H9 (cell line): Measurements from ENCODE around the gene RNGTT. TPM values are rescaled to one million over a fixed set of nuclear protein-coding genes. Genes with fewer than 3 reads are reported as not detected.

Source experiments
- DNase-seq: peaks from one replicate; pipeline ENCODE4 v3.0.0-alpha.2; 2017
- H2AFZ ChIP-seq: one replicate; pipeline ENCODE4 v1.6.1; 2013; ENCODE audit warnings: mild to moderate bottlenecking, low read length, control low read depth, moderate library complexity
- H2AK5ac ChIP-seq: 2 replicates; pipeline ENCODE4 v1.6.1; 2013; ENCODE audit warnings: low read length, control low read depth, mixed read lengths; ENCODE audit not compliant: insufficient read length
- H2BK120ac ChIP-seq: one replicate; pipeline ENCODE4 v1.6.1; 2013; ENCODE audit warnings: low read depth, mild to moderate bottlenecking, low read length, control low read depth, inconsistent platforms; ENCODE audit not compliant: poor library complexity, severe bottlenecking
- H2BK12ac ChIP-seq: 2 replicates; pipeline ENCODE4 v1.6.1; 2013; ENCODE audit warnings: low read length, control low read depth, mixed read lengths, low read depth; ENCODE audit not compliant: insufficient read length
- H2BK15ac ChIP-seq: 2 replicates; pipeline ENCODE4 v1.6.1; 2013; ENCODE audit warnings: low read depth, low read length, control low read depth
- H2BK20ac ChIP-seq: one replicate; pipeline ENCODE4 v1.6.1; 2013; ENCODE audit warnings: low read depth, mild to moderate bottlenecking, low read length, control low read depth, inconsistent platforms; ENCODE audit not compliant: poor library complexity, severe bottlenecking
- H2BK5ac ChIP-seq: 2 replicates; pipeline ENCODE4 v1.6.1; 2013; ENCODE audit warnings: low read length, control low read depth, mixed read lengths; ENCODE audit not compliant: insufficient read length
- H3K14ac ChIP-seq: 2 replicates; pipeline ENCODE4 v1.6.1; 2013; ENCODE audit warnings: low read length, control low read depth; ENCODE audit not compliant: insufficient read depth
- H3K18ac ChIP-seq: 2 replicates; pipeline ENCODE4 v1.6.1; 2013; ENCODE audit warnings: low read depth, mild to moderate bottlenecking, mixed read lengths, low read length, control low read depth; ENCODE audit not compliant: insufficient read length
- H3K23ac ChIP-seq: 2 replicates; pipeline ENCODE4 v1.6.1; 2013; ENCODE audit warnings: low read length, control low read depth, mixed read lengths, low read depth; ENCODE audit not compliant: insufficient read length
- H3K23me2 ChIP-seq: 2 replicates; pipeline ENCODE4 v1.6.1; 2013; ENCODE audit warnings: low read depth, mild to moderate bottlenecking, mixed read lengths, low read length, control low read depth; ENCODE audit not compliant: insufficient read length, poor library complexity, severe bottlenecking
- H3K27ac ChIP-seq: 2 replicates; pipeline ENCODE4 v1.5.1; 2013; ENCODE audit warnings: low read length, control low read depth, mixed read lengths, low read depth; ENCODE audit not compliant: insufficient read length
- H3K27me3 ChIP-seq: 2 replicates; pipeline ENCODE4 v1.6.1; 2013; ENCODE audit warnings: low read length, control low read depth, inconsistent platforms; ENCODE audit not compliant: insufficient read depth
- H3K4ac ChIP-seq: 2 replicates; pipeline ENCODE4 v1.6.1; 2013; ENCODE audit warnings: low read depth, mild to moderate bottlenecking, control low read depth, inconsistent platforms, low read length, moderate library complexity
- H3K4me1 ChIP-seq: 2 replicates; pipeline ENCODE4 v1.6.1; 2013; ENCODE audit warnings: low read length, control low read depth, inconsistent platforms; ENCODE audit not compliant: insufficient read depth
- H3K4me2 ChIP-seq: 2 replicates; pipeline ENCODE4 v1.6.1; 2013; ENCODE audit warnings: low read length, control low read depth, mixed read lengths; ENCODE audit not compliant: insufficient read length, insufficient read depth
- H3K56ac ChIP-seq: 2 replicates; pipeline ENCODE4 v1.6.1; 2013; ENCODE audit warnings: low read depth, mild to moderate bottlenecking, mixed read lengths, low read length, control low read depth; ENCODE audit not compliant: insufficient read length
- H3K79me1 ChIP-seq: 2 replicates; pipeline ENCODE4 v1.6.1; 2013; ENCODE audit warnings: low read depth, mild to moderate bottlenecking, moderate library complexity, low read length, control low read depth, inconsistent platforms; ENCODE audit not compliant: insufficient read depth, poor library complexity, severe bottlenecking
- H3K79me2 ChIP-seq: 2 replicates; pipeline ENCODE4 v1.6.1; 2013; ENCODE audit warnings: low read length, control low read depth, inconsistent platforms; ENCODE audit not compliant: insufficient read depth
- H3K9ac ChIP-seq: 2 replicates; pipeline ENCODE4 v1.6.1; 2013; ENCODE audit warnings: low read length, control low read depth, mixed read lengths; ENCODE audit not compliant: insufficient read length; ENCODE audit errors: extremely low read depth
- H3K9me3 ChIP-seq: one replicate; pipeline ENCODE4 v1.6.1; 2013; ENCODE audit warnings: low read depth, low read length, inconsistent platforms; ENCODE audit not compliant: control insufficient read depth
- H3T11ph ChIP-seq: one replicate; pipeline ENCODE4 v1.6.1; 2013; ENCODE audit warnings: mild to moderate bottlenecking, low read length, control low read depth, inconsistent platforms
- H4K20me1 ChIP-seq: one replicate; pipeline ENCODE4 v1.6.1; 2013; ENCODE audit not compliant: control insufficient read depth, insufficient read length, insufficient read depth
- H4K5ac ChIP-seq: 2 replicates; pipeline ENCODE4 v1.6.1; 2013; ENCODE audit warnings: low read depth, mild to moderate bottlenecking, mixed read lengths, low read length, control low read depth; ENCODE audit not compliant: insufficient read length
- H4K8ac ChIP-seq: replicated peaks from 2 replicates; pipeline ENCODE4 v1.6.1; 2013; ENCODE audit warnings: low read length, control low read depth, mixed read lengths, low read depth; ENCODE audit not compliant: insufficient read length
- H4K91ac ChIP-seq: 2 replicates; pipeline ENCODE4 v1.6.1; 2013; ENCODE audit warnings: low read depth, mild to moderate bottlenecking, moderate library complexity, mixed read lengths, low read length, control low read depth; ENCODE audit not compliant: insufficient read length
- H3K27ac Mint-ChIP-seq, 3 experiments: 2 replicates in 2 of 3; 3 replicates in 1 of 3; pipeline ENCODE4 v1.8.0; 2020 to 2021; ENCODE audit warnings: mixed read lengths in 3 of 3, mild to moderate bottlenecking in 1 of 3, moderate library complexity in 1 of 3
- H3K27me3 Mint-ChIP-seq: 2 replicates; pipeline ENCODE4 v1.8.0; 2021; ENCODE audit warnings: low read depth, mild to moderate bottlenecking, moderate library complexity, mixed read lengths
- H3K36me3 Mint-ChIP-seq, 3 experiments: 2 replicates in 2 of 3; 3 replicates in 1 of 3; pipeline ENCODE4 v1.8.0; 2020 to 2021; ENCODE audit warnings: low read depth in 3 of 3, mixed read lengths in 3 of 3; ENCODE audit not compliant: insufficient read depth in 1 of 3
- H3K4me1 Mint-ChIP-seq, 2 experiments: 2 replicates each; pipeline ENCODE4 v1.8.0; 2020; ENCODE audit warnings: mixed read lengths in 2 of 2
- H3K4me3 Mint-ChIP-seq, 2 experiments: 2 replicates in 1 of 2; 3 replicates in 1 of 2; pipeline ENCODE4 v1.8.0; 2020 to 2021; ENCODE audit warnings: mild to moderate bottlenecking in 2 of 2, mixed read lengths in 2 of 2, moderate library complexity in 1 of 2
- H3K9me3 Mint-ChIP-seq, 2 experiments: 2 replicates in 1 of 2; 3 replicates in 1 of 2; pipeline ENCODE4 v1.8.0; 2020; ENCODE audit warnings: mild to moderate bottlenecking in 2 of 2, mixed read lengths in 2 of 2, moderate library complexity in 1 of 2
- WGBS: extraction: QIAGEN DNeasy Blood & Tissue Kit; methylation state at CpG from one replicate; pipeline ENCODE4 v1.1.7; 2013; ENCODE audit warnings: missing lambda C conversion rate, low lambda C conversion rate, mixed read lengths; ENCODE audit not compliant: insufficient read length; ENCODE audit errors: extremely low coverage; 5-methylcytosine and 5-hydroxymethylcytosine counted together
- total RNA-seq: library from RNA; stranded (reverse); gene quantifications from 2 replicates; pipeline ENCODE4 v1.2.1, GENCODE V29; 2021
- TF ChIP-seq, protein P1 (sequence below): fragments of 200-600 bp; sonication (generic); conservative IDR thresholded peaks from 3 replicates; pipeline ENCODE4 v1.8.0; 2021; ENCODE audit warnings: antibody characterized with exemption, mild to moderate bottlenecking

The RNGTT gene
- total RNA-seq, 1 experiment from 2014 or later = 20.5 TPM

DNA sequence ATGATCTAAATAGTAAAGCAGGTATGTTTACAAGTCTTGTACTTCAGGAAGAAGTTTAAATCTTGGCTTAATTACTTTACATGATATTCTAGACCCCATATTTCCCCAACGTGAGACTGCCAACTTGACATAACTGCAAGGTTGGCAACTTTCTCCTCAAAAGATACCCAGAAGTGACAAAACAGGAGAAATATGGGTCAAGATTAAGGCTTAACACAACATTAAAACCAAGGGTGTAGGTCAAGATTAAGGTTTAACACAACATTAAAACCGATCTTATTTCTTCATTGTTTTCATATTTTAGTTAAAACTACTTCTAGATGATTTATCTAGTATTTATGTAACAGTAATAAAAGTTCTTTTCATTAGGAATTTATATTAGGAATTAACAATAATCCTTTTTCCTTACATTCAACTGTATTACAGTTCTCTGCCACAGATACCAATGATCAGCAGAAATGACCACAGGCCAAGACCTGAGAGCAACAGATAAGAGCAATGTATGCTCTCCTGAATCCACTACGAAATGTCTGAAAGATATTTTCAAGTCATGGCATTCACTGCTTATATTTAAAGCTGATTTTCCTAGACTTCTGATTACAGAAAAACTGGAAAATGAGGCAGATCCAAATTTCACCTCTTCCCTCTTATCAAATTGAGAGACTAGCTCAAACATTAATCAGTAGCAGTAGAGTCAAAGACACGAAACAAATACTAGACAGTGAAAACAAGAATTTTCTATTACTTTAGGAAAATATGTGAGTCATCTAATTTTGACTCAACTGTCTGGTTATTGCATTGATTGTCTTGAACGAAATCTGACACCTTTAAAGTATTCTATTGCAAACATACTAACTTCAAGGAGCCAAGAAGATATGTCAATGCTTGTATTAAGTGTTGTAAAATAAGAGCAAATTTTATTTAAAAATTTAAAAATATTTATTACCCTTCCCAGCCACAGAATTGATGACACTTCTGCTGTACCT, 72.3 kb downstream of the RNGTT start:
- Histone ChIP-seq H3K18ac (no peak overlapping the region), H3T11ph (no peak overlapping the region), H3K4me1 (no peaks in the 10 kb centered on the region), H4K91ac (no peak overlapping the region), H3K56ac (no peak overlapping the region), H3K23me2 (no peaks in the 10 kb centered on the region), H3K4ac (no peak overlapping the region), H2AFZ (no peak overlapping the region), H3K9ac (no peak overlapping the region), H2BK20ac (no peak overlapping the region), H2BK5ac (no peak overlapping the region), H3K79me1 (no peaks in the 10 kb centered on the region), H3K9me3 (no peaks in the 10 kb centered on the region), H2BK120ac (no peak overlapping the region), H3K27me3 (no peaks in the 10 kb centered on the region), H4K20me1 (no peaks in the 10 kb centered on the region), H2AK5ac (no peak overlapping the region), H2BK15ac (no peak overlapping the region), H4K5ac (no peak overlapping the region), H3K27ac (no peak overlapping the region), H3K14ac (no peak overlapping the region), H3K4me2 (no peak overlapping the region), H3K79me2 (no peaks in the 10 kb centered on the region), H4K8ac (no peak overlapping the region), H3K23ac (no peak overlapping the region), H2BK12ac (no peak overlapping the region)
- Mint-ChIP-seq H3K36me3 (peaks cover 11 to 20% (median 16%) of the 10 kb centered on the region in 3 experiments), H3K27me3 (no peaks in the 10 kb centered on the region), H3K4me3 (no peak overlapping the region), H3K27ac (no peak overlapping the region), H3K4me1 (no peaks in the 10 kb centered on the region; a peak in 1 of 4 replicates), H3K9me3 (no peaks in the 10 kb centered on the region)
- no peak for DNase-seq
- TF ChIP-seq, protein P1, sequence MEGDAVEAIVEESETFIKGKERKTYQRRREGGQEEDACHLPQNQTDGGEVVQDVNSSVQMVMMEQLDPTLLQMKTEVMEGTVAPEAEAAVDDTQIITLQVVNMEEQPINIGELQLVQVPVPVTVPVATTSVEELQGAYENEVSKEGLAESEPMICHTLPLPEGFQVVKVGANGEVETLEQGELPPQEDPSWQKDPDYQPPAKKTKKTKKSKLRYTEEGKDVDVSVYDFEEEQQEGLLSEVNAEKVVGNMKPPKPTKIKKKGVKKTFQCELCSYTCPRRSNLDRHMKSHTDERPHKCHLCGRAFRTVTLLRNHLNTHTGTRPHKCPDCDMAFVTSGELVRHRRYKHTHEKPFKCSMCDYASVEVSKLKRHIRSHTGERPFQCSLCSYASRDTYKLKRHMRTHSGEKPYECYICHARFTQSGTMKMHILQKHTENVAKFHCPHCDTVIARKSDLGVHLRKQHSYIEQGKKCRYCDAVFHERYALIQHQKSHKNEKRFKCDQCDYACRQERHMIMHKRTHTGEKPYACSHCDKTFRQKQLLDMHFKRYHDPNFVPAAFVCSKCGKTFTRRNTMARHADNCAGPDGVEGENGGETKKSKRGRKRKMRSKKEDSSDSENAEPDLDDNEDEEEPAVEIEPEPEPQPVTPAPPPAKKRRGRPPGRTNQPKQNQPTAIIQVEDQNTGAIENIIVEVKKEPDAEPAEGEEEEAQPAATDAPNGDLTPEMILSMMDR = no peak
- no CpG with 5 or more reads among the region's 5 CpGs for WGBS
